Spinal cord (tissue), 4 donors: Measurements from ENCODE around the gene GIMAP4. TPM values are rescaled to one million over a fixed set of nuclear protein-coding genes. Genes with fewer than 3 reads are reported as not detected.

Source experiments
- polyA plus RNA-seq, 2 donors: library from polyadenylated mRNA; unstranded; fragments of 120-200 nt; gene quantifications; one replicate each; pipeline ENCODE4 v1.2.1, GENCODE V29; 2013; ENCODE audit not compliant: insufficient read length in 2 of 2
- total RNA-seq, 2 donors: library from RNA; depleted of rRNA in 1 of 2; stranded (reverse); fragments of 120-200 nt in 1 of 2; fragments of >200 nt in 1 of 2; gene quantifications; one replicate each; pipeline versions ENCODE4 v1.2.3 to v1.2.4, GENCODE V29; 2013 to 2014

GIMAP4 gene
- total and polyA plus RNA-seq, 4 donors = 14.8 to 46.2 (median 21.3) TPM

Other genes with a start within 250 kb of the GIMAP4 start
- gene LRRC61, start 244.0 kb upstream of the GIMAP4 start, total RNA-seq = 10 to 100 TPM in 1 of 2 donors, 1 to 10 TPM in 1; 8.1 to 13.3 TPM
- gene LRRC61, start 244.0 kb upstream of the GIMAP4 start, polyA plus RNA-seq = 10 to 100 TPM; 33.6 to 38.6 TPM
- gene ACTR3C, start 243.8 kb upstream of the GIMAP4 start, total RNA-seq = 1 to 10 TPM; 5.6 to 5.8 TPM
- 1 to 10 TPM; 1.1 to 2.9 TPM for gene ACTR3C, start 243.8 kb upstream of the GIMAP4 start, polyA plus RNA-seq
- gene RARRES2, start 225.8 kb upstream of the GIMAP4 start, total RNA-seq = 100 to 1,000 TPM in 1 of 2 donors, 10 to 100 TPM in 1; 44.5 to 234 TPM
- gene RARRES2, start 225.8 kb upstream of the GIMAP4 start, polyA plus RNA-seq = 10 to 100 TPM; 25.1 to 91.8 TPM
- gene REPIN1, start 198.6 kb upstream of the GIMAP4 start, total RNA-seq = 10 to 100 TPM; 31.0 to 55.6 TPM
- gene REPIN1, start 198.6 kb upstream of the GIMAP4 start, polyA plus RNA-seq = 100 to 1,000 TPM; 120 to 124 TPM
- gene ZNF775, start 188.1 kb upstream of the GIMAP4 start, total RNA-seq = 10 to 100 TPM in 1 of 2 donors, 1 to 10 TPM in 1; 7.3 to 11.6 TPM
- 10 to 100 TPM; 16.4 to 19.1 TPM for gene ZNF775, start 188.1 kb upstream of the GIMAP4 start, polyA plus RNA-seq
- gene GIMAP8, start 116.8 kb upstream of the GIMAP4 start, total RNA-seq = 1 to 10 TPM; 4.7 to 8.8 TPM
- 1 to 10 TPM; 3.9 to 4.2 TPM for gene GIMAP8, start 116.8 kb upstream of the GIMAP4 start, polyA plus RNA-seq
- gene GIMAP7, start 52.5 kb upstream of the GIMAP4 start, total RNA-seq = 10 to 100 TPM in 1 of 2 donors, 1 to 10 TPM in 1; 3.3 to 13.2 TPM
- 1 to 10 TPM; 8.7 to 9.9 TPM for gene GIMAP7, start 52.5 kb upstream of the GIMAP4 start, polyA plus RNA-seq
- gene GIMAP6, start 65.0 kb downstream of the GIMAP4 start, total RNA-seq = 10 to 100 TPM in 1 of 2 donors, 1 to 10 TPM in 1; 9.1 to 24.8 TPM
- 10 to 100 TPM in 1 of 2 donors, 1 to 10 TPM in 1; 9.3 to 12.0 TPM for gene GIMAP6, start 65.0 kb downstream of the GIMAP4 start, polyA plus RNA-seq
- 10 to 100 TPM; 12.7 to 14.3 TPM for gene GIMAP2, start 118.3 kb downstream of the GIMAP4 start, total RNA-seq
- gene GIMAP2, start 118.3 kb downstream of the GIMAP4 start, polyA plus RNA-seq = 1 to 10 TPM; 5.9 to 7.3 TPM
- 1 to 10 TPM; 1.2 to 6.0 TPM for gene GIMAP1, start 149.2 kb downstream of the GIMAP4 start, total RNA-seq
- gene GIMAP1, start 149.2 kb downstream of the GIMAP4 start, polyA plus RNA-seq = 1 to 10 TPM; 2.7 to 3.0 TPM
- 10 to 100 TPM in 1 of 2 donors, 1 to 10 TPM in 1; 8.6 to 20.1 TPM for gene GIMAP5, start 170.0 kb downstream of the GIMAP4 start, total RNA-seq
- 1 to 10 TPM; 1.5 to 3.0 TPM for gene GIMAP5, start 170.0 kb downstream of the GIMAP4 start, polyA plus RNA-seq
- 10 to 100 TPM; 28.4 to 50.6 TPM for gene TMEM176B, start 233.0 kb downstream of the GIMAP4 start, total RNA-seq
- 10 to 100 TPM; 21.7 to 24.2 TPM for gene TMEM176B, start 233.0 kb downstream of the GIMAP4 start, polyA plus RNA-seq
- 10 to 100 TPM; 14.7 to 24.2 TPM for gene TMEM176A, start 233.4 kb downstream of the GIMAP4 start, total RNA-seq
- 10 to 100 TPM; 13.6 to 17.1 TPM for gene TMEM176A, start 233.4 kb downstream of the GIMAP4 start, polyA plus RNA-seq